ENCODE data around the gene ZWINT.

- TF ChIP-seq EP300 (IDR thresholded peaks at IDR 0.05) (no peak), CTCF (IDR thresholded peaks at IDR 0.05) (no peak)
Measured at GRCh38 chr10:56327118-56327517, 33.9 kb downstream of the ZWINT start.

Measured in ovary (tissue), 3 donors.